22Rv1 (cell line): ENCODE results near the gene UGT1A6.

ENCODE experiments used
- CTCF ChIP-seq: fragments of 450-650 bp; IDR thresholded peaks from 2 replicates; pipeline ENCODE4 v1.5.1; 2017; ENCODE audit warnings: mild to moderate bottlenecking
- ZFX ChIP-seq: fragments of 450-650 bp; IDR thresholded peaks from 2 replicates; pipeline ENCODE4 v1.6.1; 2017; ENCODE audit warnings: antibody characterized with exemption, borderline replicate concordance

GRCh38 chr2:233663911-233664310, 28.8 kb upstream of the UGT1A6 start:
- no peak for TF ChIP-seq CTCF
- TF ChIP-seq ZFX: no peak
